ENCODE results near the gene ZNF770. TPM values are rescaled to one million over a fixed set of nuclear protein-coding genes. Genes with fewer than 3 reads are reported as not detected.
A peak's percentile ranks its signal among the peaks of the same experiment; 100 is the strongest.
"Not testable (repeated sequence)": the region's sequence is repeated elsewhere in the genome, so short reads cannot be mapped to it uniquely, and the experiment has no call there.

ZNF770 gene
- total RNA-seq, 1 experiment from 2014 or later = 34.0 TPM

DNA sequence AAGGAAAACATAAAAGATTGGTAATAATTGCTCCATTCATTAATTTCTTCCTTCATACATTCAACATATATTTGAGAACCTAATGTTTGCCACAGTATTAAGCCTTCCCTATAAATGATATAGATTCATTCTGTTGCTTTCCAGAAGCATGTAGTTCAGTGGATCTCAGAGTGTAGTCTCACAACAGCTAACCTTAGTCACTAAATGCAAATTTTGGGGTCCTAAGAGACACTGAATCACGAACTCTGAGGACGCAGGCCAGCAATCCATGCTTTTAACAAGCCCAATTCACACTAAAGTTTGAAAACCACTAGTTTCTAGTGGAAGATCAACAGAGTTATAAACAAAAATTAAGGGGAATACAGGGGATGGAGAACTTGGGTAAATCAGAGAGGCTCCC lies 11.3 kb downstream of the ZNF770 start:
- Histone ChIP-seq H3K4me3 (no peak overlapping the region), H3F3A (ENCODE audit: insufficient read depth, low read depth) (peaks cover 8% of the 10 kb centered on the region; the same call in 1 of the 2 replicates), H3K27me3 (ENCODE audit: insufficient read depth, low read depth) (no peaks in the 10 kb centered on the region), H3K36me3 (ENCODE audit: low read depth) (no peaks in the 10 kb centered on the region), H2AFZ (no peak overlapping the region), H4K20me1 (ENCODE audit: insufficient read depth) (no peaks in the 10 kb centered on the region; the same call in 1 of the 2 replicates), H3K9me3 (ENCODE audit: insufficient read depth, low read depth) (no peaks in the 10 kb centered on the region), H3K9me2 (ENCODE audit: insufficient read depth) (no peaks in the 10 kb centered on the region), H3K79me2 (ENCODE audit: low read depth) (no peaks in the 10 kb centered on the region), H3K27ac (no peak overlapping the region), H3K4me1 (replicated peaks; ENCODE audit: insufficient read depth) (no peaks in the 10 kb centered on the region), H3K4me2 (no peak overlapping the region)
- intact Hi-C loops (cut with micrococcal nuclease; ENCODE audit: unreplicated experiment) = no loop called here
- no TSS peak for BruUV-seq (replicated peaks)
- no peak for TF ChIP-seq EZH2 (IDR thresholded peaks at IDR 0.05; ENCODE audit: low read depth)
- TF ChIP-seq, protein P1, sequence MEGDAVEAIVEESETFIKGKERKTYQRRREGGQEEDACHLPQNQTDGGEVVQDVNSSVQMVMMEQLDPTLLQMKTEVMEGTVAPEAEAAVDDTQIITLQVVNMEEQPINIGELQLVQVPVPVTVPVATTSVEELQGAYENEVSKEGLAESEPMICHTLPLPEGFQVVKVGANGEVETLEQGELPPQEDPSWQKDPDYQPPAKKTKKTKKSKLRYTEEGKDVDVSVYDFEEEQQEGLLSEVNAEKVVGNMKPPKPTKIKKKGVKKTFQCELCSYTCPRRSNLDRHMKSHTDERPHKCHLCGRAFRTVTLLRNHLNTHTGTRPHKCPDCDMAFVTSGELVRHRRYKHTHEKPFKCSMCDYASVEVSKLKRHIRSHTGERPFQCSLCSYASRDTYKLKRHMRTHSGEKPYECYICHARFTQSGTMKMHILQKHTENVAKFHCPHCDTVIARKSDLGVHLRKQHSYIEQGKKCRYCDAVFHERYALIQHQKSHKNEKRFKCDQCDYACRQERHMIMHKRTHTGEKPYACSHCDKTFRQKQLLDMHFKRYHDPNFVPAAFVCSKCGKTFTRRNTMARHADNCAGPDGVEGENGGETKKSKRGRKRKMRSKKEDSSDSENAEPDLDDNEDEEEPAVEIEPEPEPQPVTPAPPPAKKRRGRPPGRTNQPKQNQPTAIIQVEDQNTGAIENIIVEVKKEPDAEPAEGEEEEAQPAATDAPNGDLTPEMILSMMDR (conservative IDR thresholded peaks at IDR 0.05) = no peak
- POLR2A ChIA-PET (ENCODE audit: unreplicated experiment) = interaction anchor here (0.6 to 0.7 kb wide), 2 partner anchors 17 to 498 kb away, joined by 4 read pairs; no protein-coding TSS in a partner anchor
- CTCF ChIA-PET = no interaction called here
- DNase-seq = no peak

DNA sequence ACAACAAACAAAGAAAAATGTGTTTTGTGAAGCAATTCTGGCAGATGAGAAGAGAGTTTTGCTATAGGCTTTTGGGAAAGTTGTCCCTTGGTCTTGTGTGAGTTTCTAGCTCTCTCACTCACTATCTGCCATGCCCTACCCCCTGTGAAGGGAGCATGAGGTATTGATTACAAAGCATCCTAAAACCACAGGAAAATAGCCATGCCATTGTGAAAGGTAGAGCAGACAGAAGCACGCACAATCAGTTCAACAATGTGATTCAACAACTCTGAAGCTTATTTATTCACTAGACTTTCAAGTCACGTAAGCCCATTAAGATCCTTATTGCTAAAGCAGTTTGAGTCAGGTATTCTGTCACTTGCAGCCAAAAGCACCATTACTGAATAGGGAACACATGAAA lies 12.0 kb downstream of the ZNF770 start:
- H3K27ac ChIP-seq = no peak overlapping the region
- no peak overlapping the region for H3K4me2 ChIP-seq
- no peaks in the 10 kb centered on the region for H3K79me2 ChIP-seq (ENCODE audit: low read depth)
- no peak overlapping the region for H2AFZ ChIP-seq
- intact Hi-C loops (cut with micrococcal nuclease; ENCODE audit: unreplicated experiment) = no loop called here
- H3K36me3 ChIP-seq (ENCODE audit: low read depth) = no peaks in the 10 kb centered on the region
- POLR2A ChIA-PET (ENCODE audit: unreplicated experiment) = interaction anchor here (0.6 kb wide), 1 partner anchor 499 kb away, joined by 4 read pairs; no protein-coding TSS in a partner anchor
- TF ChIP-seq EZH2 (IDR thresholded peaks at IDR 0.05; ENCODE audit: low read depth) = no peak
- TF ChIP-seq, protein P1 (conservative IDR thresholded peaks at IDR 0.05) = no peak
- H3K9me2 ChIP-seq (ENCODE audit: insufficient read depth) = no peaks in the 10 kb centered on the region
- no peak for DNase-seq
- no TSS peak for BruUV-seq (replicated peaks)
- H3K4me3 ChIP-seq = no peak overlapping the region
- H4K20me1 ChIP-seq (ENCODE audit: insufficient read depth) = no peaks in the 10 kb centered on the region; the same call in 1 of the 2 replicates
- no peaks in the 10 kb centered on the region for H3K9me3 ChIP-seq (ENCODE audit: insufficient read depth, low read depth)
- no peaks in the 10 kb centered on the region for H3K4me1 ChIP-seq (replicated peaks; ENCODE audit: insufficient read depth)
- no peaks in the 10 kb centered on the region for H3K27me3 ChIP-seq (ENCODE audit: insufficient read depth, low read depth)
- CTCF ChIA-PET = no interaction called here
- peaks cover 8% of the 10 kb centered on the region; the same call in 1 of the 2 replicates for H3F3A ChIP-seq (ENCODE audit: insufficient read depth, low read depth)

DNA sequence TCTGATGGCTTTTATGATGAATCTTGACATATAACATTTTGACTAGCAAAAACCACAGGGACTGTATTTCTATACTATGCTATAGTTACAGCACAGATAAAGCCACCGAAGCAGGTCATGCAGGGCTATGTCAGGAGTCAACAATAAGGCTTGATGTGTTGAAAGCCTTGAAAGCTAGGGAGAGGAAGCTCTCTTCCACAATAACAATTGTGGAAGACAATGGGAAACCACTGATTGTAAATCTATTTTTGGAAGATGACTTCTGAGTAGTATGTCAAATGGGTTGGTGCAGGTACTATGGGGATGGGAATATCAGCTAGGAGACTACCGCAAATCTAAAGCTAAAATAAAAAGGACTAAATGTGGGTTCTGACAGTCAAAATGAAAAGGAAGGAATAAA lies 14.6 kb downstream of the ZNF770 start:
- no peak overlapping the region for H3K4me3 ChIP-seq
- CTCF ChIA-PET = no interaction called here

DNA sequence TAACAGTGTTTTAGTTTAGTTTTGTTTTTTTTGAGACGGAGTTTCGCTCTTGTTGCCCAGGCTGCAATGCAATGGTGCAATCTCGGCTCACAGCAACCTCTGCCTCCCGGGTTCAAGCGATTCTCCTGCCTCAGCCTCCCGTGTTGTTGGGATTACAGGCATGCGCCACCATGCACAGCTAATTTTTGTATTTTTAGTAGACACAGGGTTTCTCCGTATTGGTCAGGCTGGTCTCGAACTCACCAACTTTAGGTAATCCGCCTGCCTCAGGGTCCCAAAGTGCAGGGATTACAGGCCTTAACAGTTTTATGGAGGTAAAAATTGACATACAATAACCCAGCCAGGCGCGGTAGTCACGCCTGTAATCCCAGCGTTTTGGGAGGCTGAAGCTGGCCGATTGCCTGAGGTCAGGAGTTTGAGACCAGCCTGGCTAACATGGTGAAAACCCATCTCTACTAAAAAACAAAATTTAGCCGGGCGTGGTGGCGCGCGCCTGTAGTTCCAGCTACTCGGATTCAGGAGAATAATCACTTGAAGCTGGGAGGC lies 17.9 kb downstream of the ZNF770 start:
- DNase-seq; H3K36me3 ChIP-seq (ENCODE audit: low read depth); intact Hi-C loops (cut with micrococcal nuclease; ENCODE audit: unreplicated experiment); H3K9me3 ChIP-seq (ENCODE audit: insufficient read depth, low read depth); H4K20me1 ChIP-seq (ENCODE audit: insufficient read depth); BruUV-seq (replicated peaks); H3K9me2 ChIP-seq (ENCODE audit: insufficient read depth); H3K27ac ChIP-seq; H3K4me1 ChIP-seq (replicated peaks; ENCODE audit: insufficient read depth); H3K27me3 ChIP-seq (ENCODE audit: insufficient read depth, low read depth); H3F3A ChIP-seq (ENCODE audit: insufficient read depth, low read depth): not testable (repeated sequence)
- H2AFZ ChIP-seq = peak overlapping the region; percentile 98
- peak overlapping the region; percentile 77; the same call in 1 of the 2 replicates for H3K4me3 ChIP-seq
- H3K4me2 ChIP-seq = peak overlapping the region; percentile 95
- POLR2A ChIA-PET (ENCODE audit: unreplicated experiment) = interaction anchor here (0.5 to 1.9 kb wide), 6 partner anchors 17 to 534 kb away, joined by 4 to 13 read pairs (median 10); partner anchors contain the start of gene ZNF770
- H3K79me2 ChIP-seq (ENCODE audit: low read depth) = peaks cover 40% of the 10 kb centered on the region
- CTCF ChIA-PET = interaction anchor here (1.0 to 1.3 kb wide), 2 partner anchors 17 to 49 kb away, joined by 4 to 7 read pairs; partner anchors contain the start of gene ZNF770

More for the DNA sequence above, 14.6 kb downstream of the ZNF770 start:
- H3K27ac ChIP-seq = no peak overlapping the region
- peaks cover 10% of the 10 kb centered on the region for H3K79me2 ChIP-seq (ENCODE audit: low read depth)
- DNase-seq = no peak
- H3K9me3 ChIP-seq (ENCODE audit: insufficient read depth, low read depth) = no peaks in the 10 kb centered on the region
- POLR2A ChIA-PET (ENCODE audit: unreplicated experiment) = no interaction called here
- no TSS peak for BruUV-seq (replicated peaks)
- no peak for TF ChIP-seq EZH2 (IDR thresholded peaks at IDR 0.05; ENCODE audit: low read depth)
- TF ChIP-seq, protein P1 (conservative IDR thresholded peaks at IDR 0.05) = no peak
- no peaks in the 10 kb centered on the region for H3K27me3 ChIP-seq (ENCODE audit: insufficient read depth, low read depth)
- peaks cover 3% of the 10 kb centered on the region; the same call in 1 of the 2 replicates for H3K4me1 ChIP-seq (replicated peaks; ENCODE audit: insufficient read depth)
- intact Hi-C loops (cut with micrococcal nuclease; ENCODE audit: unreplicated experiment) = no loop called here
- no peaks in the 10 kb centered on the region for H3K9me2 ChIP-seq (ENCODE audit: insufficient read depth)
- H3F3A ChIP-seq (ENCODE audit: insufficient read depth, low read depth) = 0 out of 2 replicates have a peak, but pooled peaks cover 3% of the 10 kb centered on the region
- no peaks in the 10 kb centered on the region for H3K36me3 ChIP-seq (ENCODE audit: low read depth)
- H3K4me2 ChIP-seq = no peak overlapping the region
- H2AFZ ChIP-seq = no peak overlapping the region
- no peaks in the 10 kb centered on the region for H4K20me1 ChIP-seq (ENCODE audit: insufficient read depth)

Data from PC-9 (cell line).